Tibial artery (tissue), 4 donors: Measurements from ENCODE around the gene HDAC10.

Experiments used
- DNase-seq, 2 donors: peaks; one replicate each; pipeline ENCODE4 v3.0.0-alpha.2; 2019
- H3K27ac ChIP-seq, 2 donors: fragments of 200-600 bp; sonication (generic) in 1 of 2; 1 replicate in 1 of 2; 2 replicates in 1 of 2; pipeline ENCODE4 v1.5.1; 2018 to 2019; ENCODE audit warnings: mild to moderate bottlenecking in 1 of 2
- H3K27me3 ChIP-seq, 2 donors: fragments of 200-600 bp; sonication (generic) in 1 of 2; one replicate each; pipeline versions ENCODE4 v1.5.1 to v1.6.0; 2016 to 2019
- H3K36me3 ChIP-seq, 3 donors: fragments of 200-600 bp; sonication (generic) in 2 of 3; one replicate each; pipeline ENCODE4 v1.5.1; 2016 to 2019; ENCODE audit warnings: mild to moderate bottlenecking in 2 of 3
- H3K4me1 ChIP-seq, 4 donors: fragments of 200-600 bp; sonication (generic) in 2 of 4; 1 replicate in 3 of 4; 2 replicates in 1 of 4; pipeline ENCODE4 v1.5.1; 2016 to 2019
- H3K4me3 ChIP-seq, 2 donors: fragments of 200-600 bp; sonication (generic) in 1 of 2; 1 replicate in 1 of 2; 2 replicates in 1 of 2; pipeline ENCODE4 v1.5.1; 2018 to 2019; ENCODE audit warnings: mild to moderate bottlenecking in 2 of 2
- H3K9me3 ChIP-seq, 3 donors: fragments of 200-600 bp; sonication (generic) in 1 of 3; one replicate each; pipeline ENCODE4 v1.5.1; 2016 to 2019
- CTCF ChIP-seq, 2 experiments: fragments of 200-600 bp in 1 of 2; fragments of 450-650 bp in 1 of 2; IDR thresholded peaks; one replicate each; pipeline ENCODE4 v1.5.1; 2017 to 2019; ENCODE audit warnings: antibody characterized with exemption in 2 of 2, mild to moderate bottlenecking in 1 of 2, moderate library complexity in 1 of 2
- intact Hi-C: fragments of 100-400 bp; cut with DNase I; formaldehyde crosslinking; loops from one replicate; pipeline ENCODE4 v1.15.0; 2023; ENCODE audit warnings: low total_unique reads

The HDAC10 gene

GRCh38 chr22:50208939-50209892, 41.8 kb downstream of the HDAC10 start:
- H3K27me3 ChIP-seq, result no peaks in the 10 kb centered on the region
- no peak overlapping the region for H3K4me3 ChIP-seq
- no peaks in the 10 kb centered on the region for H3K9me3 ChIP-seq
- no peak for DNase-seq
- peaks cover 0 to 7% (median 5%) of the 10 kb centered on the region in 4 donors for H3K4me1 ChIP-seq
- H3K27ac ChIP-seq, result no peak overlapping the region
- no peak for TF ChIP-seq CTCF (IDR thresholded peaks at IDR 0.05)
- intact Hi-C loops, result loop anchor here (5.0 kb wide), 2 partner anchors 62 to 282 kb away; no protein-coding TSS in a partner anchor
- peaks cover 27 to 83% (median 55%) of the 10 kb centered on the region in 3 donors for H3K36me3 ChIP-seq

GRCh38 chr22:50208430-50208938, 42.6 kb downstream of the HDAC10 start:
- Histone ChIP-seq H3K9me3 (no peaks in the 10 kb centered on the region), H3K27me3 (no peaks in the 10 kb centered on the region), H3K36me3 (peaks cover 26 to 76% (median 49%) of the 10 kb centered on the region in 3 donors), H3K4me1 (peaks cover 0 to 7% (median 5%) of the 10 kb centered on the region in 4 donors), H3K4me3 (no peak overlapping the region), H3K27ac (no peak overlapping the region)
- intact Hi-C loops, result loop anchor here (5.0 kb wide), 2 partner anchors 61 to 281 kb away; no protein-coding TSS in a partner anchor
- no peak for TF ChIP-seq CTCF (IDR thresholded peaks at IDR 0.05)
- DNase-seq, result no peak

GRCh38 chr22:50207383-50208140, 43.5 kb downstream of the HDAC10 start:
- H3K27me3 ChIP-seq, result no peaks in the 10 kb centered on the region
- no peak overlapping the region for H3K4me3 ChIP-seq
- DNase-seq, result no peak
- intact Hi-C loops, result loop anchor here (5.0 kb wide), 2 partner anchors 60 to 280 kb away; no protein-coding TSS in a partner anchor
- H3K9me3 ChIP-seq, result no peaks in the 10 kb centered on the region
- peaks cover 19 to 67% (median 46%) of the 10 kb centered on the region in 3 donors for H3K36me3 ChIP-seq
- no peak for TF ChIP-seq CTCF (IDR thresholded peaks at IDR 0.05)
- H3K27ac ChIP-seq, result no peak overlapping the region
- peaks cover 0 to 10% (median 6%) of the 10 kb centered on the region in 4 donors for H3K4me1 ChIP-seq

GRCh38 chr22:50206599-50206998, 44.5 kb downstream of the HDAC10 start:
- H3K27me3 ChIP-seq, result no peaks in the 10 kb centered on the region
- peak in 1 of 2 experiments; percentile 12 for TF ChIP-seq CTCF (IDR thresholded peaks at IDR 0.05)
- peaks cover 10 to 58% (median 41%) of the 10 kb centered on the region in 3 donors for H3K36me3 ChIP-seq
- intact Hi-C loops, result loop anchor here (5.0 kb wide), 2 partner anchors 59 to 279 kb away; no protein-coding TSS in a partner anchor
- no peak overlapping the region for H3K27ac ChIP-seq
- DNase-seq, result no peak
- H3K4me3 ChIP-seq, result no peak overlapping the region
- peaks cover 0 to 20% (median 13%) of the 10 kb centered on the region in 4 donors for H3K4me1 ChIP-seq
- no peaks in the 10 kb centered on the region for H3K9me3 ChIP-seq
